WTC11 (cell line): Measurements from ENCODE around the gene AADACL4. TPM values are rescaled to one million over a fixed set of nuclear protein-coding genes. Genes with fewer than 3 reads are reported as not detected.

Source experiments
- ATAC-seq: fragments of 200-7000 bp; cut with Tn5 transposase; 2 replicates; pipeline ENCODE4 v1.10.0; 2021; ENCODE audit warnings: mild to moderate bottlenecking, moderate library complexity
- CTCF ChIA-PET: fragments of 300-600 bp; sonication (Branson Sonifier 250); formaldehyde crosslinking; loops from one replicate; lab custom pipeline; 2021; ENCODE audit warnings: antibody characterized with exemption; lab: Charles Lee
- POLR2A ChIA-PET: fragments of 350-600 bp; sonication (Branson Sonifier 250); formaldehyde crosslinking; loops from one replicate; lab custom pipeline; 2021; ENCODE audit warnings: antibody characterized with exemption; lab: Charles Lee
- DNase-seq: peaks from one replicate; pipeline ENCODE4 v3.0.0; 2021; ENCODE audit warnings: low spot score
- H3K27ac Mint-ChIP-seq: 2 replicates; pipeline ENCODE4 v1.8.0; 2021; ENCODE audit warnings: mixed read lengths
- H3K27me3 Mint-ChIP-seq: 2 replicates; pipeline ENCODE4 v1.8.0; 2021; ENCODE audit warnings: low read depth, mild to moderate bottlenecking, moderate library complexity, mixed read lengths
- H3K36me3 Mint-ChIP-seq: 2 replicates; pipeline ENCODE4 v1.8.0; 2021; ENCODE audit warnings: mixed read lengths
- H3K4me1 Mint-ChIP-seq: 2 replicates; pipeline ENCODE4 v1.8.0; 2022; ENCODE audit warnings: mixed read lengths
- H3K4me3 Mint-ChIP-seq: 2 replicates; pipeline ENCODE4 v1.8.0; 2021; ENCODE audit warnings: mild to moderate bottlenecking, moderate library complexity, mixed read lengths
- H3K9me3 Mint-ChIP-seq: 2 replicates; pipeline ENCODE4 v1.8.0; 2021; ENCODE audit warnings: mixed read lengths
- AR ChIP-seq: fragments of 250-450 bp; sonication (Bioruptor Pico); IDR thresholded peaks from 2 replicates; pipeline ENCODE4 v1.9.0; 2021; ENCODE audit warnings: mild to moderate bottlenecking
- ATF3 ChIP-seq: sonication (generic); formaldehyde crosslinking; conservative IDR thresholded peaks from 2 replicates; pipeline ENCODE4 v1.8.1; 2022; ENCODE audit warnings: mild to moderate bottlenecking, missing genetic modification reagents
- CBFB ChIP-seq: sonication (generic); formaldehyde crosslinking; IDR thresholded peaks from 2 replicates; pipeline ENCODE4 v1.8.1; 2022; ENCODE audit warnings: mild to moderate bottlenecking, low read depth, missing genetic modification reagents
- CTCF ChIP-seq: fragments of 200-600 bp; IDR thresholded peaks from 2 replicates; pipeline ENCODE4 v1.8.0; 2022; ENCODE audit warnings: antibody characterized with exemption
- ETV6 ChIP-seq: sonication (generic); formaldehyde crosslinking; IDR thresholded peaks from 2 replicates; pipeline ENCODE4 v1.8.1; 2022; ENCODE audit warnings: mild to moderate bottlenecking, missing genetic modification reagents
- FOXJ3 ChIP-seq: sonication (generic); formaldehyde crosslinking; IDR thresholded peaks from 2 replicates; pipeline ENCODE4 v1.9.0; 2021; ENCODE audit warnings: missing genetic modification reagents, mild to moderate bottlenecking, borderline replicate concordance
- GABPB1 ChIP-seq: sonication (generic); formaldehyde crosslinking; IDR thresholded peaks from 2 replicates; pipeline ENCODE4 v1.8.1; 2023; ENCODE audit warnings: mild to moderate bottlenecking, missing genetic modification reagents
- MAX ChIP-seq: sonication (generic); formaldehyde crosslinking; IDR thresholded peaks from 2 replicates; pipeline ENCODE4 v1.8.0; 2022; ENCODE audit warnings: mild to moderate bottlenecking, missing genetic modification reagents
- MYBL2 ChIP-seq: sonication (generic); formaldehyde crosslinking; IDR thresholded peaks from 2 replicates; pipeline ENCODE4 v1.8.1; 2023; ENCODE audit warnings: mild to moderate bottlenecking, moderate library complexity, missing genetic modification reagents
- NFE2L1 ChIP-seq: sonication (generic); formaldehyde crosslinking; IDR thresholded peaks from 2 replicates; pipeline ENCODE4 v1.8.1; 2023; ENCODE audit warnings: missing genetic modification reagents
- NR1H2 ChIP-seq: sonication (generic); formaldehyde crosslinking; IDR thresholded peaks from 2 replicates; pipeline ENCODE4 v1.9.0; 2021; ENCODE audit warnings: mild to moderate bottlenecking, moderate library complexity, missing genetic modification reagents
- NR3C1 ChIP-seq: sonication (generic); formaldehyde crosslinking; conservative IDR thresholded peaks from 2 replicates; pipeline ENCODE4 v1.8.1; 2023; ENCODE audit warnings: low read depth, mild to moderate bottlenecking, missing genetic modification reagents
- SMAD4 ChIP-seq: sonication (generic); formaldehyde crosslinking; IDR thresholded peaks from 2 replicates; pipeline ENCODE4 v1.8.0; 2022; ENCODE audit warnings: mild to moderate bottlenecking, missing genetic modification reagents
- ZNF317 ChIP-seq: sonication (generic); formaldehyde crosslinking; IDR thresholded peaks from 2 replicates; pipeline ENCODE4 v1.8.1; 2023; ENCODE audit warnings: low read depth, mild to moderate bottlenecking, moderate library complexity, missing genetic modification reagents, borderline replicate concordance
- ZNF416 ChIP-seq: fragments of 250-450 bp; sonication (Bioruptor Pico); IDR thresholded peaks from 2 replicates; pipeline ENCODE4 v1.9.0; 2021; ENCODE audit warnings: mild to moderate bottlenecking, inconsistent platforms
- ZNF423 ChIP-seq: fragments of 250-450 bp; sonication (Bioruptor Pico); IDR thresholded peaks from 2 replicates; pipeline ENCODE4 v2.1.2; 2022; ENCODE audit warnings: mild to moderate bottlenecking, moderate library complexity
- ZSCAN18 ChIP-seq: fragments of 250-450 bp; sonication (Bioruptor Pico); IDR thresholded peaks from 2 replicates; pipeline ENCODE4 v2.1.2; 2022; ENCODE audit warnings: mild to moderate bottlenecking, moderate library complexity
- total RNA-seq: library from RNA; stranded (reverse); gene quantifications from 3 replicates; pipeline ENCODE4 v1.2.3, GENCODE V29; 2021
- TF ChIP-seq, protein P1 (sequence below): sonication (generic); formaldehyde crosslinking; IDR thresholded peaks from 2 replicates; pipeline ENCODE4 v1.8.1; 2022; ENCODE audit warnings: mild to moderate bottlenecking, moderate library complexity, missing genetic modification reagents

Gene AADACL4
- total RNA-seq, 1 experiment from 2014 or later = 0.11 TPM

DNA sequence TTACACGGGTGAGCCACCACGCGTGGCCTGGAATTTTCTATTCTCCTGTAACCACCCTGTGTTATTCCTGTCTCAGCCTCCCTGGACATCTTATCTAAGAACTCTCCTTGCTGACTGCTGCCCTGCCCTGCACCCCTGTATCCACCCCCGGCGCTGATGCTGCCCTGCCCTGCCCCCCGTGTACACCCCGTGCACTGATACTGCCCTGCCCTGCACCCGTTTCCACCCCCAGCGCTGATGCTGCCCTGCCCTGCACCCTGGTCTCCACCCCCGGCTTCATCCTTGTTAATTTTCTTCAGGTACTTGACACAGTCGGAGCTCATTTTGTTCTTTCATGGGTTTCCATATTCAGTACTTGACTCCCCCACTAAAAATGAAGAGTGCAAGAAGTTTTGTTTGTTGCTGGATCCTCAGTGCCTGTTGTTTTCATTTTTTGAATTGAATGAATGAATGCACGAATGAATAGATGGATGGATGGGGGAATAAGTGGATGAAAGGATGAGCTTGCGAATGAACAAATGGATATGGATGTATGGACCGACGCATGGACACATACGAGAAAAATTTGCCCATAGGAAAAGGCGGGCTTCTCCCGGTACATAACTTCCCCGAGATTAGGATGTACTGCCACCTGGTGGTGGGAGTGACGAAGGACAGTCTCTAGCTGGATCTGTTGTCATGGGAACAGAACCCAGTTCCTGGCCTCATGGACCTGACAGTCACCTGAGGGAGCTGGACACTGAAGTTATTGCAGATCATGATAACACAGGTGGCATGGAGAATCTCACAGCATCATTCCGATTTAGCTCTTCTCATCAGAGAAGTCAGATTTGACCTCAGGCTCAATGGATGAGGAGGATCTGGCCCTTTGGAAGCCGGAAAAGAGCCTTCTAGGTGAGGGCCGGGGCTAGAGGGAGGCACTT, 14.9 kb downstream of the AADACL4 start:
- Mint-ChIP-seq H3K9me3 (peaks cover 25% of the 10 kb centered on the region), H3K4me3 (no peak overlapping the region), H3K36me3 (peaks cover 12% of the 10 kb centered on the region; the same call in 1 of the 2 replicates), H3K27me3 (peaks cover 16% of the 10 kb centered on the region), H3K4me1 (peaks cover 15% of the 10 kb centered on the region), H3K27ac (no peak overlapping the region)
- peak; percentile 85 for DNase-seq
- ATAC-seq = peak; percentile 92
- ChIA-PET CTCF (interaction anchor here (0.5 to 3.8 kb wide), 43 partner anchors 9 to 552 kb away, joined by 3 to 40 read pairs (median 4); partner anchors contain the start of genes AADACL4 and DHRS3), POLR2A (interaction anchor here (1.0 kb wide), 1 partner anchor 29 kb away, joined by 4 read pairs; no protein-coding TSS in a partner anchor)
- no peak for TF ChIP-seq AR (CRISPR knock-in tag)
- TF ChIP-seq MAX (CRISPR knock-in tag) = 0 out of 2 replicates have a peak, but pooled peaks have one; percentile 21
- TF ChIP-seq NFE2L1 (CRISPR knock-in tag) = no peak
- TF ChIP-seq CTCF = peak; percentile 86

GRCh38 chr1:12661606-12662219, 17.8 kb downstream of the AADACL4 start:
- TF ChIP-seq ZNF317 (CRISPR knock-in tag) = no peak
- TF ChIP-seq, protein P1, sequence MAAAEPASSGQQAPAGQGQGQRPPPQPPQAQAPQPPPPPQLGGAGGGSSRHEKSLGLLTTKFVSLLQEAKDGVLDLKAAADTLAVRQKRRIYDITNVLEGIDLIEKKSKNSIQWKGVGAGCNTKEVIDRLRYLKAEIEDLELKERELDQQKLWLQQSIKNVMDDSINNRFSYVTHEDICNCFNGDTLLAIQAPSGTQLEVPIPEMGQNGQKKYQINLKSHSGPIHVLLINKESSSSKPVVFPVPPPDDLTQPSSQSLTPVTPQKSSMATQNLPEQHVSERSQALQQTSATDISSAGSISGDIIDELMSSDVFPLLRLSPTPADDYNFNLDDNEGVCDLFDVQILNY (CRISPR knock-in tag) = no peak
- no peak for TF ChIP-seq SMAD4 (CRISPR knock-in tag)
- no peak for TF ChIP-seq ZNF423
- TF ChIP-seq FOXJ3 (CRISPR knock-in tag) = no peak
- no peak for TF ChIP-seq GABPB1 (CRISPR knock-in tag)
- no peak for TF ChIP-seq CBFB (CRISPR knock-in tag)
- TF ChIP-seq, all 79 proteins: peak for 0
- ChIA-PET CTCF (no interaction called here), POLR2A (no interaction called here)
- no peak overlapping the region for H3K27ac Mint-ChIP-seq
- DNase-seq = no peak
- peaks cover 11% of the 10 kb centered on the region for H3K4me1 Mint-ChIP-seq
- peaks cover 14% of the 10 kb centered on the region for H3K9me3 Mint-ChIP-seq
- peaks cover 12% of the 10 kb centered on the region for H3K27me3 Mint-ChIP-seq
- H3K4me3 Mint-ChIP-seq = no peak overlapping the region
- no peak for ATAC-seq
- H3K36me3 Mint-ChIP-seq = no peaks in the 10 kb centered on the region

DNA sequence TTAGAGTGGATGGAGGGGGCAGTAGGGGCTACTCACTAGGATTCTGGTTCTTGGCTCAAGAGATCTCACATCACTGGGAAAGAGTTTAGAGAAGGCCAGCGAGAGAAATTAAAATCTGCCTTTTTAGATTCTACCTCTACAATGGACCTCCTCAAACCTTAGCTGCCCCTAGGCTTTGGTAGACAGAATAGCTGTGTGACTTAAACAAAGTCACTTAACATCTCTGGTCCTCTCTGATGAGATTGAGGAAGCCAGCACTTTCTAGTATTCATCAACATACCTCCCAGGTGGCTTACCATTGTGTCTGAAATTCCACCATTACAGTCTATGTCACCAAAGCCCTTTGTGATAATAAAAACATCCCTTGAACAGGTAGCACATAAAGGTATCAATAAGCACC, 18.7 kb downstream of the AADACL4 start:
- ATAC-seq = no peak
- CTCF ChIA-PET = no interaction called here
- no peak for DNase-seq
- Mint-ChIP-seq H3K9me3 (peaks cover 14% of the 10 kb centered on the region), H3K4me3 (no peak overlapping the region), H3K27me3 (peaks cover 7% of the 10 kb centered on the region), H3K36me3 (no peaks in the 10 kb centered on the region), H3K4me1 (peaks cover 7% of the 10 kb centered on the region), H3K27ac (no peak overlapping the region)
- POLR2A ChIA-PET = no interaction called here
- no peak for TF ChIP-seq NR3C1
- no peak for TF ChIP-seq ZSCAN18 (CRISPR knock-in tag)
- TF ChIP-seq ETV6 (CRISPR knock-in tag) = no peak
- no peak for TF ChIP-seq MYBL2
- TF ChIP-seq CBFB (CRISPR knock-in tag) = no peak
- no peak for TF ChIP-seq MAX (CRISPR knock-in tag)
- TF ChIP-seq ZNF416 (CRISPR knock-in tag) = no peak
- TF ChIP-seq NR1H2 (CRISPR knock-in tag) = no peak
- TF ChIP-seq ATF3 (CRISPR knock-in tag) = no peak
